Lower lobe of right lung (tissue), 2 donors: ENCODE data around the gene TRAM2. TPM values are rescaled to one million over a fixed set of nuclear protein-coding genes. Genes with fewer than 3 reads are reported as not detected.
A peak's percentile ranks its signal among the peaks of the same experiment; 100 is the strongest.

Source experiments
- ATAC-seq, 2 donors: fragments of 200-7000 bp; cut with Tn5 transposase; one replicate each; pipeline ENCODE4 v1.9.1; 2020 to 2022; ENCODE audit warnings: mild to moderate bottlenecking in 2 of 2, moderate library complexity in 2 of 2
- DNase-seq: peaks from one replicate; pipeline ENCODE4 v3.0.0-alpha.2; 2020
- H3K27ac ChIP-seq: fragments of 200-600 bp; one replicate; pipeline ENCODE4 v1.8.0; 2022
- H3K27me3 ChIP-seq: fragments of 200-600 bp; one replicate; pipeline ENCODE4 v1.8.0; 2022; ENCODE audit warnings: low read depth
- H3K36me3 ChIP-seq: fragments of 200-600 bp; one replicate; pipeline ENCODE4 v1.8.0; 2022; ENCODE audit warnings: mild to moderate bottlenecking
- H3K4me1 ChIP-seq: fragments of 200-600 bp; one replicate; pipeline ENCODE4 v1.8.0; 2022
- H3K4me3 ChIP-seq: fragments of 200-600 bp; one replicate; pipeline ENCODE4 v1.8.0; 2022; ENCODE audit warnings: mild to moderate bottlenecking
- H3K9me3 ChIP-seq: fragments of 200-600 bp; one replicate; pipeline ENCODE4 v1.8.0; 2022
- intact Hi-C: fragments of 100-400 bp; cut with DNase I; formaldehyde crosslinking; loops from one replicate; pipeline ENCODE4 v1.11.0; 2022
- total RNA-seq: library from RNA; stranded (reverse); fragmentation: NEBNext Ultra II Directional; extraction: Animal tissue kit (Norgen Biotek cat#: 25700); gene quantifications from one replicate; pipeline ENCODE4 v1.2.1, GENCODE V29; 2021
- TF ChIP-seq, protein P1 (sequence below): fragments of 200-600 bp; IDR thresholded peaks from one replicate; pipeline ENCODE4 v1.8.0; 2022; ENCODE audit warnings: antibody characterized with exemption, mild to moderate bottlenecking
- donor health status: DM: no; HTN: yes; CAD: no; lungs with severe emphysema.

TRAM2 gene
- total RNA-seq, 1 donor from 2014 or later, result 21.9 TPM

- intact Hi-C loops, result no loop called here
- TF ChIP-seq, protein P1, sequence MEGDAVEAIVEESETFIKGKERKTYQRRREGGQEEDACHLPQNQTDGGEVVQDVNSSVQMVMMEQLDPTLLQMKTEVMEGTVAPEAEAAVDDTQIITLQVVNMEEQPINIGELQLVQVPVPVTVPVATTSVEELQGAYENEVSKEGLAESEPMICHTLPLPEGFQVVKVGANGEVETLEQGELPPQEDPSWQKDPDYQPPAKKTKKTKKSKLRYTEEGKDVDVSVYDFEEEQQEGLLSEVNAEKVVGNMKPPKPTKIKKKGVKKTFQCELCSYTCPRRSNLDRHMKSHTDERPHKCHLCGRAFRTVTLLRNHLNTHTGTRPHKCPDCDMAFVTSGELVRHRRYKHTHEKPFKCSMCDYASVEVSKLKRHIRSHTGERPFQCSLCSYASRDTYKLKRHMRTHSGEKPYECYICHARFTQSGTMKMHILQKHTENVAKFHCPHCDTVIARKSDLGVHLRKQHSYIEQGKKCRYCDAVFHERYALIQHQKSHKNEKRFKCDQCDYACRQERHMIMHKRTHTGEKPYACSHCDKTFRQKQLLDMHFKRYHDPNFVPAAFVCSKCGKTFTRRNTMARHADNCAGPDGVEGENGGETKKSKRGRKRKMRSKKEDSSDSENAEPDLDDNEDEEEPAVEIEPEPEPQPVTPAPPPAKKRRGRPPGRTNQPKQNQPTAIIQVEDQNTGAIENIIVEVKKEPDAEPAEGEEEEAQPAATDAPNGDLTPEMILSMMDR, result no peak
- DNase-seq, result no peak
- H3K9me3 ChIP-seq, result no peaks in the 10 kb centered on the region
- no peaks in the 10 kb centered on the region for H3K27me3 ChIP-seq
- ATAC-seq, result no peak
- H3K4me1 ChIP-seq, result peaks cover 52% of the 10 kb centered on the region
- H3K36me3 ChIP-seq, result no peaks in the 10 kb centered on the region
- no peak overlapping the region for H3K4me3 ChIP-seq
- H3K27ac ChIP-seq, result no peak overlapping the region
Observed at GRCh38 chr6:52553158-52553557, 23.7 kb downstream of the TRAM2 start.

DNA sequence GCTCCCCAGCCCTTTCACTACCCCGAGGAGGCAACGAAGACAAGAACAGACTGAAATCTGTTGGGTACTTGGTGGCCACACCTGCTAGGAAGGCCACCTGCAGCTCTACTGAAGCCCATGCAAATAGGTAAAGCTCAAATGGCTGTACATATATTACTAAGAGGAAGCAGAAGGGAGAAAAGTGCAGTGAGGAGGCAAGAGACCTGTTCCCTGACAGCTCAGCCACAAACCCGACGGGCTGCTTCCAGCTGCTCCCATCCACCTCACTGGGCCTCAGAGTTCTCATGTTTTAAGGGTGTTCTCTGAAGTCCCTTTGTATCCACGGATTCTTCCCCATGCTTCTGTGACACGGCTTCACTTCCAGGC is 24.6 kb downstream of the TRAM2 start:
- Histone ChIP-seq H3K36me3 (no peaks in the 10 kb centered on the region), H3K4me1 (peaks cover 52% of the 10 kb centered on the region), H3K4me3 (no peak overlapping the region), H3K27me3 (no peaks in the 10 kb centered on the region), H3K27ac (peak overlapping the region; percentile 44), H3K9me3 (no peaks in the 10 kb centered on the region)
- ATAC-seq (peak in 1 of 2 donors; percentile 24), DNase-seq (no peak)
- TF ChIP-seq, protein P1, result no peak
- intact Hi-C loops, result no loop called here

DNA sequence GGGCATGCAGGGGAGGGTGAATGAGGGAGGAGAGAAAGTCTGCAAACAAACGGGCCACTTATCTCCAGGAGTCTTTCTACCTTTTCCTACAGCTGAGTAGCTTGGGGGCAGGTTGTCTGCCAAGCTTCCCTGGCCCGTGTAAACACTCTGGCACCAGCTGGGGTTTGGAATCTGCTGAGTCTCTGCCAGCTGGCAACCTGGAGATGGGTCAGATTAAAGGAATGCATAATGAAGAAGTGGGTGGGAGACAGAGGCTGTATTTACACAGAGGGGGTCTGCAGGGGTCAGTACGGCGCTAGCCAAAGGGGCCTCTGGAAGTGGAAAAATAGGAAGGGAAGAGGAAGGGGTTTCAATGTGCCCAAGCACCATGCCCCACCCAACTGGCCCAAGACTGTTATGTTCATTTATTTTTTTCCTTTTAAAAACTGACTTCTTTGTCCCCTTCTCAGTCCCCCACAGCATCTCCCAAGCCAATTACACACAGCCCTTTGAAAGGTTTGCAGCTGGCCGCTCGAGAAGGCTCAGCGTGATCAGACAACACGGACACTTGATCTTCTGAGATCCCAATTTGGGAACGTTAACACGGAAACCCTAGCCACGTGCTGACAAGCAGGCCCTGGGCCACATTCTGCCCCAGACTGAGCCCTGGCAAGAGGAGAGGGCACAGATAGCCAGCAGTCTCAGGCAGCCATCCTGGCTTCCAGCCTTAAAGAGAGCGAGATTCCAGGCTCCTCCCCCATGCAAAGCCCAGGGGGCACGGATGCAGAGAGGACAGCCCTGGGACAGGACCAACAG is 25.2 kb downstream of the TRAM2 start:
- Histone ChIP-seq H3K27me3 (no peaks in the 10 kb centered on the region), H3K4me1 (peaks cover 58% of the 10 kb centered on the region), H3K4me3 (no peak overlapping the region), H3K27ac (peak overlapping the region; percentile 44), H3K9me3 (no peaks in the 10 kb centered on the region), H3K36me3 (no peaks in the 10 kb centered on the region)
- TF ChIP-seq, protein P1, result no peak
- DNase-seq, result peak; percentile 67
- ATAC-seq, result peak; percentile 83 to 88
- intact Hi-C loops, result no loop called here

GRCh38 chr6:52550870-52551269 is 26.0 kb downstream of the TRAM2 start:
- TF ChIP-seq, protein P1, result no peak
- no peak for ATAC-seq
- intact Hi-C loops, result no loop called here
- peaks cover 60% of the 10 kb centered on the region for H3K4me1 ChIP-seq
- no peaks in the 10 kb centered on the region for H3K27me3 ChIP-seq
- no peak for DNase-seq
- H3K4me3 ChIP-seq, result no peak overlapping the region
- H3K36me3 ChIP-seq, result no peaks in the 10 kb centered on the region
- no peaks in the 10 kb centered on the region for H3K9me3 ChIP-seq
- H3K27ac ChIP-seq, result no peak overlapping the region

GRCh38 chr6:52550014-52550575 is 26.8 kb downstream of the TRAM2 start:
- no peaks in the 10 kb centered on the region for H3K27me3 ChIP-seq
- no peak for ATAC-seq
- peaks cover 66% of the 10 kb centered on the region for H3K4me1 ChIP-seq
- no peak overlapping the region for H3K4me3 ChIP-seq
- no peaks in the 10 kb centered on the region for H3K36me3 ChIP-seq
- H3K27ac ChIP-seq, result no peak overlapping the region
- TF ChIP-seq, protein P1, result no peak
- intact Hi-C loops, result no loop called here
- no peaks in the 10 kb centered on the region for H3K9me3 ChIP-seq
- DNase-seq, result no peak
